Mammary epithelial cell (primary cell): ENCODE results near the gene DUSP2.

ENCODE experiments used
- CTCF ChIP-seq, 2 donors: IDR thresholded peaks in 1 of 2; conservative IDR thresholded peaks in 1 of 2; 2 replicates each; pipeline ENCODE4 v1.5.1; 2011 to 2012; ENCODE audit warnings: inconsistent platforms in 2 of 2, low read length in 2 of 2, mild to moderate bottlenecking in 2 of 2, control low read depth in 1 of 2, low read depth in 1 of 2; ENCODE audit not compliant: insufficient read depth in 1 of 2; ENCODE audit errors: extremely low read depth in 1 of 2
- EZH2 ChIP-seq: IDR thresholded peaks from 2 replicates; pipeline ENCODE4 v1.6.1; 2012; ENCODE audit warnings: low read length, inconsistent platforms, borderline replicate concordance

GRCh38 chr2:96188821-96189526 is 43.7 kb upstream of the DUSP2 start:
- no peak for TF ChIP-seq CTCF (conservative IDR thresholded peaks at IDR 0.05 in 1 of 2, IDR thresholded peaks at IDR 0.05 in 1 of 2; ENCODE audit: extremely low read depth in 1 of 2, insufficient read depth in 1 of 2, low read depth in 1 of 2, low read length in 2 of 2)
- TF ChIP-seq EZH2 = no peak
